Measurements from ENCODE around the gene TMEM61.

The TMEM61 gene

GRCh38 chr1:54973205-54973921 is 7.1 kb upstream of the TMEM61 start:
- H3K9me3 ChIP-seq (ENCODE audit: control insufficient read depth in 5 of 5, low read length in 5 of 5) = no peaks in the 10 kb centered on the region
- no peaks in the 10 kb centered on the region for H3K36me3 ChIP-seq (ENCODE audit: control insufficient read depth in 5 of 5, insufficient read depth in 5 of 5, low read length in 5 of 5)
- no peak overlapping the region for H3K4me3 ChIP-seq (ENCODE audit: low read depth in 1 of 5, low read length in 5 of 5)
- no peak overlapping the region for H3K27ac ChIP-seq (ENCODE audit: low read depth, low read length)
- peaks cover 0 to 8% (median 4%) of the 10 kb centered on the region in 5 donors for H3K4me1 ChIP-seq (ENCODE audit: control insufficient read depth in 5 of 5, insufficient read depth in 5 of 5, low read length in 5 of 5)
- H3K9ac ChIP-seq (ENCODE audit: low read length in 5 of 5) = no peak overlapping the region
- H3K27me3 ChIP-seq (ENCODE audit: control insufficient read depth in 5 of 5, insufficient read depth in 4 of 5, low read length in 5 of 5) = peaks cover 0 to 8% (median 3%) of the 10 kb centered on the region in 5 donors

DNA sequence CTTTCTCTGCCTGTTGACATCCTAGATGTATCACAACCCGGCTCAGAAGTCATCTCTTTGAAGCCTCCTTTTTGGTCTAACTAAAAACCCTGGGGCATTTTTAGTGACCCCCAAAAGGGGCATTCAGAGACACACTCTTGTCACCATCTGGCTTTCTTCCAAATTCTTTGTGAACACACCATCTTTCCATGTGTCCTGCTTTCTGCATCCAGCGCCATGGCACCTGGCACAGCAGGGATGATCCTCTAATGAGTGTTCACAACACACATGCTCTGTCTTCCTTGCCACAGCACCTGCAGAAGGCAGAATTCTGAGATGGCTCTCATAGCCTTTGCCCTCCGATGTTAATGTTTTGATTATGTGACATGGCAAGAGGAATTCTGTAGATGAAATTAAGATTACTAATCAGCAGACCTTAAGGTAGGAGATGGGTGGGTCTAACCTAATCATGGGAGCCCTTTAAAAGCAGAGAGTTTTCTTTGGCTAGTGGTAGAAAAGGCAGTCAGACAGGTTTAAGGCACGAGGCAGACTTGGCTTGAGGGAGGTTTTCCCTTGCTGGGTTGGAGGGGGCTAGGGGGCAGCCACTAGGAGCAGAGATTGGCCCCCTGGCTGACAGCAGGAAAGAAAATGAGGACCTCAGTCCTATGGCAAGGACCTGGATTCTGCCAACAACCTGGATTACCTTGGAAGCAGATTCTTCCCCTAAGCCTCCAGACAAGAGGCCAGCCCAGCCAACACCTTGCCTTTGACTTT is 4.9 kb upstream of the TMEM61 start:
- H3K9ac ChIP-seq (ENCODE audit: low read length in 5 of 5) = no peak overlapping the region
- H3K27ac ChIP-seq (ENCODE audit: low read depth, low read length) = no peak overlapping the region
- H3K4me3 ChIP-seq (ENCODE audit: low read depth in 1 of 5, low read length in 5 of 5) = no peak overlapping the region
- H3K4me1 ChIP-seq (ENCODE audit: control insufficient read depth in 5 of 5, insufficient read depth in 5 of 5, low read length in 5 of 5) = peaks cover 0 to 13% (median 10%) of the 10 kb centered on the region in 5 donors
- H3K36me3 ChIP-seq (ENCODE audit: control insufficient read depth in 5 of 5, insufficient read depth in 5 of 5, low read length in 5 of 5) = no peaks in the 10 kb centered on the region
- no peaks in the 10 kb centered on the region for H3K9me3 ChIP-seq (ENCODE audit: control insufficient read depth in 5 of 5, low read length in 5 of 5)
- H3K27me3 ChIP-seq (ENCODE audit: control insufficient read depth in 5 of 5, insufficient read depth in 4 of 5, low read length in 5 of 5) = peaks cover 7 to 12% (median 11%) of the 10 kb centered on the region in 5 donors

- no peaks in the 10 kb centered on the region for H3K36me3 ChIP-seq (ENCODE audit: control insufficient read depth in 5 of 5, insufficient read depth in 5 of 5, low read length in 5 of 5)
- no peaks in the 10 kb centered on the region for H3K9me3 ChIP-seq (ENCODE audit: control insufficient read depth in 5 of 5, low read length in 5 of 5)
- H3K4me3 ChIP-seq (ENCODE audit: low read depth in 1 of 5, low read length in 5 of 5) = no peak overlapping the region
- peaks cover 0 to 17% (median 13%) of the 10 kb centered on the region in 5 donors for H3K4me1 ChIP-seq (ENCODE audit: control insufficient read depth in 5 of 5, insufficient read depth in 5 of 5, low read length in 5 of 5)
- H3K27ac ChIP-seq (ENCODE audit: low read depth, low read length) = no peak overlapping the region
- peaks cover 7 to 21% (median 16%) of the 10 kb centered on the region in 5 donors for H3K27me3 ChIP-seq (ENCODE audit: control insufficient read depth in 5 of 5, insufficient read depth in 4 of 5, low read length in 5 of 5)
- no peak overlapping the region for H3K9ac ChIP-seq (ENCODE audit: low read length in 5 of 5)
Measured at GRCh38 chr1:54976747-54977146, 3.7 kb upstream of the TMEM61 start.

GRCh38 chr1:54977533-54978297 is 2.7 kb upstream of the TMEM61 start:
- Histone ChIP-seq H3K9me3 (ENCODE audit: control insufficient read depth in 5 of 5, low read length in 5 of 5) (no peaks in the 10 kb centered on the region), H3K27me3 (ENCODE audit: control insufficient read depth in 5 of 5, insufficient read depth in 4 of 5, low read length in 5 of 5) (peaks cover 14 to 30% (median 23%) of the 10 kb centered on the region in 5 donors), H3K9ac (ENCODE audit: low read length in 5 of 5) (no peak overlapping the region), H3K27ac (ENCODE audit: low read depth, low read length) (no peak overlapping the region), H3K4me3 (ENCODE audit: low read depth in 1 of 5, low read length in 5 of 5) (no peak overlapping the region), H3K4me1 (ENCODE audit: control insufficient read depth in 5 of 5, insufficient read depth in 5 of 5, low read length in 5 of 5) (peaks cover 0 to 17% (median 13%) of the 10 kb centered on the region in 5 donors), H3K36me3 (ENCODE audit: control insufficient read depth in 5 of 5, insufficient read depth in 5 of 5, low read length in 5 of 5) (no peaks in the 10 kb centered on the region)

DNA sequence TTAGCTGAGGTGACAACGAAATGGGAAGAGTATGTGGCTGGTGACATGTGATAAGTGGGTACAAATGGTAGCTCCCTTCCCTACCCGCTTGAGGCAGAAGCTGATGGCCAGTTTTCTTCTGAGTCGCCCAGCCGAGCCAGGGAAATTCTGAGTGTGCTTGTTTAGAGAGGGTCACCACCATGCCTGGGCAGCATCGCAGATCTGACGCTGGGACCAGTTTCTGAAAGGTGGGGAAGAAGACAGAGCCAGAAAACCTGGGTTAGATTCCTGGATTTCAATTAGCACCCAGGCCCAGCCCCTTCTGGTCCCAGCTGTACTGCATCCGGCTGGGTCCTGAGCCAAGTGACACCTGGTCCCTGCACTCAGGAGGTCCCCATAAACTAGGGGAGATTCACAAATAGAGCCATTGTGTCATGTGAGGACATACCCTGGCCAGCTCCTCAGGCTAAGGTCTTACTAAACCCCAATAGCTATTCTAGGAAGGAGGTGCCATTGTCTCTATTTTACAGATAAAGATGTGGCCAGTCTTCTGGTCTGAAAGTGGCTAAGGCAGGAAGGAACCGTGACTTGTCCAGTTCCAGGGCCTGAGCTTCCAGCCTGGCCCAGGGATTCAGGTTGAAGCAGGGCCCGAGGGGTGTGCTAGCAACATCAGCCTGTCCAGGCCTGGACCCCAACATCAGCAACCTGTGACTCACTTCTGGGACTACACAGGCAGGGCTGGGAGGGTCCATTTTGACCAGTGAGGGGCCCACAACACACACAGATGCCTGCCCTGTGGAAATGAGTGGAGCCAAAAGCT is 1.7 kb upstream of the TMEM61 start:
- Histone ChIP-seq H3K4me3 (ENCODE audit: low read depth in 1 of 5, low read length in 5 of 5) (no peak overlapping the region), H3K36me3 (ENCODE audit: control insufficient read depth in 5 of 5, insufficient read depth in 5 of 5, low read length in 5 of 5) (no peaks in the 10 kb centered on the region), H3K4me1 (ENCODE audit: control insufficient read depth in 5 of 5, insufficient read depth in 5 of 5, low read length in 5 of 5) (peaks cover 0 to 10% (median 7%) of the 10 kb centered on the region in 5 donors), H3K9me3 (ENCODE audit: control insufficient read depth in 5 of 5, low read length in 5 of 5) (no peaks in the 10 kb centered on the region), H3K27ac (ENCODE audit: low read depth, low read length) (no peak overlapping the region), H3K9ac (ENCODE audit: low read length in 5 of 5) (no peak overlapping the region), H3K27me3 (ENCODE audit: control insufficient read depth in 5 of 5, insufficient read depth in 4 of 5, low read length in 5 of 5) (peaks cover 14 to 32% (median 28%) of the 10 kb centered on the region in 5 donors)

DNA sequence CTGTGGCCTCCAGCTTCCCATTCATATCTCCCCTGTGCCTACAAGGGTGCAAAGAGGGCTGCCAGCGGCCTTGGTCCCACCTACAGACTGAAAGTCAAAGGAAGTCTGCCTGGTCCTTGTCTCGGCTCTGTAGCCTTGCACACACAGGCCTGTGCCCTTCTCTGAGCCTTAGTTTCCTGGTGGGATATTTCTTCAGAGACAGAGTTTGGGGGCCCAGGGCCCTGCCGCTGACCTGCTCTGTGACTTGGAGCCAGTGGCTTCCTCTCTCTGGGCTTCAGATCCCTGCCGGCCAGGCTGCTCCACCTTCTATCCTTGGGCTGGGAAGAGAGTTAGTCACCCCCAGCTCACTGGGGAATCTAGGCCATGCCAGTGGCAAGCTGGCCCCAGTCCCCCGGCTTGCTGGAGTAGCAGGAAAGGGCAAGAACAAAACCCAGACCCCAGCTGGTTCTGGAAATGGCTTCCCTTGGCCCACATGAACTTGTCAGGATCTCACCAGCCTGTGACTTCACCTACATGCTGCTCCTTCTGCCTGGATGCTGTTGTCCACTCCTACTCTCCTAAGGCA is 1.0 kb upstream of the TMEM61 start:
- Histone ChIP-seq H3K9ac (ENCODE audit: low read length in 5 of 5) (no peak overlapping the region), H3K36me3 (ENCODE audit: control insufficient read depth in 5 of 5, insufficient read depth in 5 of 5, low read length in 5 of 5) (no peaks in the 10 kb centered on the region), H3K27ac (ENCODE audit: low read depth, low read length) (no peak overlapping the region), H3K4me3 (ENCODE audit: low read depth in 1 of 5, low read length in 5 of 5) (no peak overlapping the region), H3K27me3 (ENCODE audit: control insufficient read depth in 5 of 5, insufficient read depth in 4 of 5, low read length in 5 of 5) (peaks cover 14 to 35% (median 31%) of the 10 kb centered on the region in 5 donors), H3K4me1 (ENCODE audit: control insufficient read depth in 5 of 5, insufficient read depth in 5 of 5, low read length in 5 of 5) (peaks cover 0 to 10% (median 7%) of the 10 kb centered on the region in 5 donors), H3K9me3 (ENCODE audit: control insufficient read depth in 5 of 5, low read length in 5 of 5) (no peaks in the 10 kb centered on the region)

DNA sequence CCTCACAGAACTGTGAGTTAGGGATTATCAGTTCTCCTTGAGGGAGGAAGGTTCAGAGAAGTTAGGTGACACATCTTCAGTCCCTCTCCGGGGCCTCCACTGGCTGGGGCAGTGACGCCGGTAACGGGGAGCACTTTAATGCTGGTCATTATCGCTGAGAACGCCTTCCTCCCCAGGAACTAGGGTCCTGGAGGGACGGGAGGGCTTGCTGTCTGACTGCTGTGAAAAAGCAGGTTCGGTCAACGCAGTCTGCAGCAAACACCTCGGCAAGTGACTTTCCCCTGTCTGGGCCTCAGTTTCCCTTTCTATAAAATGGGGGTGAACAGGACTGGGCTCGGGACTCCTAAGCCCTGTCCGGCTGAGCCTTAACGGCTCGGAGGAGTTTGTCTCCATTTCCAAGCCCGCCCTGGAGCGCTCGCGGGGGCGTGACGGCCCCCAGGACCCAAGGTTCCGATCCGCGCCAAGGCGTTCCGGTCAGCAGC is 341 bp upstream of the TMEM61 start:
- H3K9me3 ChIP-seq (ENCODE audit: control insufficient read depth in 5 of 5, low read length in 5 of 5) = no peaks in the 10 kb centered on the region
- H3K4me1 ChIP-seq (ENCODE audit: control insufficient read depth in 5 of 5, insufficient read depth in 5 of 5, low read length in 5 of 5) = peaks cover 0 to 10% (median 7%) of the 10 kb centered on the region in 5 donors
- no peak overlapping the region for H3K27ac ChIP-seq (ENCODE audit: low read depth, low read length)
- H3K9ac ChIP-seq (ENCODE audit: low read length in 5 of 5) = peak overlapping the region in 1 of 5 donors; percentile 28
- H3K4me3 ChIP-seq (ENCODE audit: low read depth in 1 of 5, low read length in 5 of 5) = peak overlapping the region in 3 of 5 donors; percentile 31 to 48 (median 35)
- H3K36me3 ChIP-seq (ENCODE audit: control insufficient read depth in 5 of 5, insufficient read depth in 5 of 5, low read length in 5 of 5) = no peaks in the 10 kb centered on the region
- peaks cover 14 to 38% (median 31%) of the 10 kb centered on the region in 5 donors for H3K27me3 ChIP-seq (ENCODE audit: control insufficient read depth in 5 of 5, insufficient read depth in 4 of 5, low read length in 5 of 5)

- no peak overlapping the region for H3K4me3 ChIP-seq (ENCODE audit: low read depth in 1 of 5, low read length in 5 of 5)
- H3K9me3 ChIP-seq (ENCODE audit: control insufficient read depth in 5 of 5, low read length in 5 of 5) = no peaks in the 10 kb centered on the region
- H3K9ac ChIP-seq (ENCODE audit: low read length in 5 of 5) = no peak overlapping the region
- peaks cover 0 to 10% (median 7%) of the 10 kb centered on the region in 5 donors for H3K4me1 ChIP-seq (ENCODE audit: control insufficient read depth in 5 of 5, insufficient read depth in 5 of 5, low read length in 5 of 5)
- H3K27me3 ChIP-seq (ENCODE audit: control insufficient read depth in 5 of 5, insufficient read depth in 4 of 5, low read length in 5 of 5) = peaks cover 14 to 39% (median 32%) of the 10 kb centered on the region in 5 donors
- no peaks in the 10 kb centered on the region for H3K36me3 ChIP-seq (ENCODE audit: control insufficient read depth in 5 of 5, insufficient read depth in 5 of 5, low read length in 5 of 5)
- H3K27ac ChIP-seq (ENCODE audit: low read depth, low read length) = no peak overlapping the region
Measured at GRCh38 chr1:54981466-54981865, 1.0 kb downstream of the TMEM61 start.

- Histone ChIP-seq H3K4me3 (ENCODE audit: low read depth in 1 of 5, low read length in 5 of 5) (no peak overlapping the region), H3K27me3 (ENCODE audit: control insufficient read depth in 5 of 5, insufficient read depth in 4 of 5, low read length in 5 of 5) (peaks cover 14 to 43% (median 32%) of the 10 kb centered on the region in 5 donors), H3K9me3 (ENCODE audit: control insufficient read depth in 5 of 5, low read length in 5 of 5) (no peaks in the 10 kb centered on the region), H3K36me3 (ENCODE audit: control insufficient read depth in 5 of 5, insufficient read depth in 5 of 5, low read length in 5 of 5) (no peaks in the 10 kb centered on the region), H3K4me1 (ENCODE audit: control insufficient read depth in 5 of 5, insufficient read depth in 5 of 5, low read length in 5 of 5) (peaks cover 0 to 10% (median 7%) of the 10 kb centered on the region in 5 donors), H3K9ac (ENCODE audit: low read length in 5 of 5) (no peak overlapping the region), H3K27ac (ENCODE audit: low read depth, low read length) (no peak overlapping the region)
Measured at GRCh38 chr1:54982739-54983138, 2.3 kb downstream of the TMEM61 start.

Measured in subcutaneous abdominal adipose tissue (tissue), 5 donors.